ENCODE data around the gene EOMES. TPM values are rescaled to one million over a fixed set of nuclear protein-coding genes. Genes with fewer than 3 reads are reported as not detected.

Gene EOMES
- polyA plus RNA-seq, 1 experiment: not detected

DNA sequence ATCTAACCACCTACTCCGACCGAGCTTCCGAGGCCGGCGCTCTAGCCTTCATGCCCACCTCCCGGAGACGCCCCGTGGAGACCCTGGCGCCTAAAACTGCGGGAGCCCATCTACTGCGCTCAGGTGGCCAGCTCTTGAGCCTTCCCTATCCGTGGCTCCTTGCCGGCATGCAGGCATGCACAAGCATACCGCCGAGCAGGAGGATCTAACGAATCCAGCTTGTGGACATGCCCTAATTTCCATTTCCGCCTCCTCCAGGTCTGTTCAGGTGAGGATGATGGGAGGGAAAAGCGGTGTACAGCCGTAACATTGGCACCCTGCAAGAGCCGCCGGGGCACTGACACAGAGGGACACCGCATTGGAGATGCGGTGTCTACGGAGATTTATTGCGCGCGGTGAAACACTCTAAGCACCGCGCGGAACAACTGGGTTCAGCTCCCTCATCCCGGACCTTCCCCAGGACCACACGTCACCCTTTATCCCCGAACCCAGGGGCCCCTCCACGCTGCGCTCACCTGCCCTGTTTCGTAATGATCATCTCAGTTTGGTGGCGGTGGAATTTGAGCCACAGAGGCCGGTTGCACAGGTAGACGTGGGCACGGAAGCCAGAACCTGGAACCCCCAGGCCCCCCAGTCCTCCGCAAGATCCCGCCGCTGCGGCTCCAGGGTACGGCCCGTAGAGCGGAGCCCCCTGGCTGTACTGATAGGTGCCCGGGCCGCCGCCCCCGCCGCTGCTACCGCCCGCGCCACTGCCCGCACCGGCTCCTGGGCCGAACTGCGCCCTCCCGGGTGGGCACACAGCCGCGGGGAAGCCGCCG is 1.0 kb downstream of the EOMES start:
- TF ChIP-seq, protein P1, sequence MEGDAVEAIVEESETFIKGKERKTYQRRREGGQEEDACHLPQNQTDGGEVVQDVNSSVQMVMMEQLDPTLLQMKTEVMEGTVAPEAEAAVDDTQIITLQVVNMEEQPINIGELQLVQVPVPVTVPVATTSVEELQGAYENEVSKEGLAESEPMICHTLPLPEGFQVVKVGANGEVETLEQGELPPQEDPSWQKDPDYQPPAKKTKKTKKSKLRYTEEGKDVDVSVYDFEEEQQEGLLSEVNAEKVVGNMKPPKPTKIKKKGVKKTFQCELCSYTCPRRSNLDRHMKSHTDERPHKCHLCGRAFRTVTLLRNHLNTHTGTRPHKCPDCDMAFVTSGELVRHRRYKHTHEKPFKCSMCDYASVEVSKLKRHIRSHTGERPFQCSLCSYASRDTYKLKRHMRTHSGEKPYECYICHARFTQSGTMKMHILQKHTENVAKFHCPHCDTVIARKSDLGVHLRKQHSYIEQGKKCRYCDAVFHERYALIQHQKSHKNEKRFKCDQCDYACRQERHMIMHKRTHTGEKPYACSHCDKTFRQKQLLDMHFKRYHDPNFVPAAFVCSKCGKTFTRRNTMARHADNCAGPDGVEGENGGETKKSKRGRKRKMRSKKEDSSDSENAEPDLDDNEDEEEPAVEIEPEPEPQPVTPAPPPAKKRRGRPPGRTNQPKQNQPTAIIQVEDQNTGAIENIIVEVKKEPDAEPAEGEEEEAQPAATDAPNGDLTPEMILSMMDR (IDR thresholded peaks at IDR 0.05; ENCODE audit: insufficient read depth, low read depth, low read length): no peak
- ChIA-PET POLR2A (no interaction called here), CTCF (interaction anchor here (1.4 to 1.6 kb wide), 2 partner anchors 8 to 566 kb away, joined by 3 read pairs; no protein-coding TSS in a partner anchor)
- no peak for DNase-seq (ENCODE audit: low read depth)
- Histone ChIP-seq H3K4me3 (ENCODE audit: low read depth, low read length) (no peak overlapping the region), H3K27me3 (ENCODE audit: control insufficient read depth, insufficient read depth, low read length) (peaks cover 58% of the 10 kb centered on the region), H3K36me3 (ENCODE audit: control insufficient read depth, insufficient read depth, low read length) (no peaks in the 10 kb centered on the region)

DNA sequence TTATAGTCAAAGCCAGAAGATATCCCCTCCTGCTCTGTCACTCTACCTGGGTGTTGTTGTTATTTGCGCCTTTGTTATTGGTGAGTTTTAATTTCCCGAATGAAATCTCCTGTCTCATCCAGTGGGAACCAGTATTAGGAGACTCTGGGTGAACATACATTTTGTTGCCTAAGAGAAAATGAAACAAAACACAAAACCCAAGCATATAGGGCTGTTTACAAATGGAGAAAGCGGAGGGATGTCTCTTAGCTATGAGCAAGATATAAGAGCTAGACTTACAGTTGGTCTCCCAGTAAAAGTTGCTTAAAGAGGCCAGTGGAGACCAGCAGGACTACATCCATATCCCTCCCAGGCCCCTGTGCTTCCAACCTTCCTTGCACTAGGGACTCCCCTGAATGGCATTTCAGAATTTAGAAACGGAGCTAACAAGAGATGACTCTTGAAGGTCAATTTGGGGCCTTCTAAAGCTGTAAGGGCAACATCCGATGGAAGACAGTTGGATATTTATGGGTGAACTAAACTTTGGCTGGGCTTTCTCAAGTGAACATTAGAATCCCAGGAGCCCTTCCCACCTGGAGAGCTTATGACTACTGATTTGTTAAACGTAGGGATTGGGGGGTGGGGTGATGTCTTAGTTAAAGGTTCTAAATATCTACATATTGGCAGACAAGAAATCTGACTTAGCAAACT is 2.7 kb downstream of the EOMES start:
- peaks cover 59% of the 10 kb centered on the region for H3K27me3 ChIP-seq (ENCODE audit: control insufficient read depth, insufficient read depth, low read length)
- TF ChIP-seq, protein P1 (IDR thresholded peaks at IDR 0.05; ENCODE audit: insufficient read depth, low read depth, low read length): no peak
- H3K4me3 ChIP-seq (ENCODE audit: low read depth, low read length): no peak overlapping the region
- POLR2A ChIA-PET: no interaction called here
- no peaks in the 10 kb centered on the region for H3K36me3 ChIP-seq (ENCODE audit: control insufficient read depth, insufficient read depth, low read length)
- CTCF ChIA-PET: interaction anchor here (0.6 to 1.6 kb wide), 3 partner anchors 9 to 568 kb away, joined by 3 to 8 read pairs (median 3); no protein-coding TSS in a partner anchor
- DNase-seq (ENCODE audit: low read depth): no peak

DNA sequence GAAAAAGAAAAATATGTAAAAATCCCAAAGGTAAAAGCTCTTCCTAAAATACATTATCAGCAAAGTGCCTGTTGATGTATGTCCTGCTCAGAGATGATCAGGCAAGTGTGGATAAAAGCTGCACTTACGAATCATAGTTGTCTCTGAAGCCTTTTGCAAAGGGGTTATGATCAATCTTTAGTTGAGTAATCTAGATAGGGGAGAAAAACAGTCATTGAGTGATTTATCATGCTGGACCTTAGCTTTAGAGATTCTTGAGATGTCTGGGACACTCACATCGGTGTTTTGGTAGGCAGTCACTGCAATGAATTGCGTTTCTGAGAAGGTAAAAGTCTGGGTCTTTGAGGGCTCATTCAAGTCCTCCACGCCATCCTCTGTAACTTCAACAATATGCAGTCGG is 3.7 kb downstream of the EOMES start:
- no peaks in the 10 kb centered on the region for H3K36me3 ChIP-seq (ENCODE audit: control insufficient read depth, insufficient read depth, low read length)
- no peak for DNase-seq (ENCODE audit: low read depth)
- ChIA-PET CTCF (interaction anchor here (0.7 kb wide), 1 partner anchor 225 kb away, joined by 4 read pairs; no protein-coding TSS in a partner anchor), POLR2A (interaction anchor here (0.6 kb wide), 1 partner anchor 194 kb away, joined by 12 read pairs; no protein-coding TSS in a partner anchor)
- no peak overlapping the region for H3K4me3 ChIP-seq (ENCODE audit: low read depth, low read length)
- TF ChIP-seq, protein P1 (IDR thresholded peaks at IDR 0.05; ENCODE audit: insufficient read depth, low read depth, low read length): no peak
- peaks cover 60% of the 10 kb centered on the region for H3K27me3 ChIP-seq (ENCODE audit: control insufficient read depth, insufficient read depth, low read length)

DNA sequence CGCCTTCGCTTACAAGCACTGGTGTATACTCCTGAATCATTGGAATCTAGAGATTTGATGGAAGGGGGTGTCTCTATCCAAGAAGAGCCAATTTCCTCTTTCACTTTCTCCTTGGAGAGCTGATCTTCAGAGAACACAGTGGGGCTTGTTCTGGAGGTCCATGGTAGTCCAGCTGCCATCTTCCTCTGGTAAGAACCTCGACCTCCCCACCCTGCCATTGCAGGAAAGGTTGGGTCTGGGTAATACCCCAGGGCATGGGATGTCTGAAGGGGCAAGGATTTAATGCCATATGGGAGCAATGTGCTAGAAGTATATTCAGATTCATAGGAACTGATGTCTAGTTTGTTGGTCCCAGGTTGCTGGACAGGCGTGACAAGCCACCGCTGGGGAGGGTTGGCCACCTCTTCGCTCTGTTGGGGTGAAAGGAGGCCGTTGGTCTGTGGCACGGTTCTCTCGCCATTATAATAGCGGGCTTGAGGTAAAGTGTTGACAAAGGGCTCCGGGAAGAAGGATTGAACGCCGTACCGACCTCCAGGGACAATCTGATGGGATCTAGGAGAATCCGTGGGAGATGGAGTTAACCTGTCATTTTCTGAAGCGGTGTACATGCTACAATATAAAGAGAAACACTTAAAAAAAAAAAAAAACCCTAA is 4.8 kb downstream of the EOMES start:
- Histone ChIP-seq H3K36me3 (ENCODE audit: control insufficient read depth, insufficient read depth, low read length) (no peaks in the 10 kb centered on the region), H3K27me3 (ENCODE audit: control insufficient read depth, insufficient read depth, low read length) (peaks cover 57% of the 10 kb centered on the region), H3K4me3 (ENCODE audit: low read depth, low read length) (no peak overlapping the region)
- no peak for DNase-seq (ENCODE audit: low read depth)
- TF ChIP-seq, protein P1 (IDR thresholded peaks at IDR 0.05; ENCODE audit: insufficient read depth, low read depth, low read length): no peak
- ChIA-PET POLR2A (no interaction called here), CTCF (interaction anchor here (0.6 to 0.7 kb wide), 2 partner anchors 50 to 226 kb away, joined by 3 to 4 read pairs; no protein-coding TSS in a partner anchor)

Data from BJ (cell line).